Measurements from ENCODE around the gene OR52E8.

OR52E8 gene

DNA sequence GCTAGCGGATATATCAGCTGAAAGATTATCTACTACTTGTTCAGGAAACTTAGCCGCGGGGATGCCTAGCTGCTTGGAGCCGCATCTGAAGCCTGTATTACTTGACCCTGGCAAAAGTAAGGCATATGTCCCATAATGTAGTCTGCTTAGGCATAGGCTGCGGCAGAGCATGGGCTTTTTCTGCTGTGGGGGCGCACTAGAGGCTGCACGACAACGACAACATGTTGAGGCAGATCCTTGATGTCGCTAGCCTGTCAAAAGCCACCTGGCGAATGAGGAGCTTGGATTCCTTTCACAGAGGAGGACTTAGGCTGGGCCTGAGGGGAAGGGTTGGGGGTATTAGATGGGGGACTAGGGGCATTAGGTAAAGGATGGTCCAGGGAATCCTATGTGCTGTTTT, 49.9 kb downstream of the OR52E8 start:
- DNase-seq (ENCODE audit: low read depth), result no peak

Data from fibroblast of gingiva (primary cell).